OCI-LY7 (cell line): ENCODE data around the gene COG7.

ENCODE experiments used
- CTCF ChIP-seq: fragments of 200-600 bp; sonication (generic); conservative IDR thresholded peaks from 2 replicates; pipeline ENCODE4 v1.5.1; 2014; ENCODE audit warnings: mild to moderate bottlenecking, antibody characterized with exemption, low read length, moderate library complexity, mixed read lengths
- EZH2phosphoT487 ChIP-seq: fragments of 200-600 bp; sonication (generic); IDR thresholded peaks from 2 replicates; pipeline ENCODE4 v1.6.1; 2018; ENCODE audit warnings: low read depth, borderline replicate concordance, mild to moderate bottlenecking, mixed run types, antibody characterized with exemption, low read length, moderate library complexity, mixed read lengths

DNA sequence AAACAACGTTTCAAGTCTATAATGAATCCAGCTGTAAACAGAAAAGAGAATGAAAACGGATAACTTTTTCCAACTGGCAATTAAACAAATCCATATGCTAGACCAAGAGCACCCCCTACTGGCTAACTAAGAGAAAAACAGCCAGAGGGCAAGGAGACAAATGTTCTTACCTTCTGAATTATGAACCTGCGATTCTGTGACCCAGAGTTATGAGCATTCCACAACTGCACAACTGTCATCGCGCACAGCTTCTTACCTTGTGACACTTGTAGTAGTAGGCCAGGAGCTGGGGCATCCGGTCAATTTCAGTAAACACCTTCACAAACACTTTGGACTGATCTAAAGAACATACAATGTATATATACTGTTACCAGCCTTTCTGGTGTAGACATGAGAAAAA, 18.6 kb downstream of the COG7 start:
- TF ChIP-seq CTCF (peak; percentile 98), EZH2phosphoT487 (no peak)
